Immature natural killer cell (primary cell): ENCODE data around the gene DDX5. TPM values are rescaled to one million over a fixed set of nuclear protein-coding genes. Genes with fewer than 3 reads are reported as not detected.

Experiments used
- DNase-seq, 3 donors: peaks; one replicate each; pipeline ENCODE4 v3.0.0; 2022; ENCODE audit warnings: mixed read lengths in 1 of 3
- H3K27ac Mint-ChIP-seq, 6 donors: one replicate each; pipeline ENCODE4 v1.8.0; 2020; ENCODE audit warnings: mixed read lengths in 6 of 6, mild to moderate bottlenecking in 5 of 6, inconsistent platforms in 4 of 6, moderate library complexity in 3 of 6
- H3K27me3 Mint-ChIP-seq, 3 donors: one replicate each; pipeline ENCODE4 v1.8.0; 2020 to 2021; ENCODE audit warnings: low read depth in 3 of 3, mild to moderate bottlenecking in 3 of 3, mixed read lengths in 3 of 3, moderate library complexity in 3 of 3, inconsistent platforms in 1 of 3
- H3K36me3 Mint-ChIP-seq, 3 donors: one replicate each; pipeline ENCODE4 v1.8.0; 2020; ENCODE audit warnings: mixed read lengths in 3 of 3, inconsistent platforms in 2 of 3, mild to moderate bottlenecking in 2 of 3
- H3K4me1 Mint-ChIP-seq, 2 donors: one replicate each; pipeline ENCODE4 v1.8.0; 2020; ENCODE audit warnings: inconsistent platforms in 2 of 2, mild to moderate bottlenecking in 2 of 2, mixed read lengths in 2 of 2, moderate library complexity in 1 of 2
- H3K4me3 Mint-ChIP-seq, 5 donors: one replicate each; pipeline ENCODE4 v1.8.0; 2020; ENCODE audit warnings: mild to moderate bottlenecking in 5 of 5, mixed read lengths in 5 of 5, inconsistent platforms in 3 of 5, moderate library complexity in 3 of 5
- H3K9me3 Mint-ChIP-seq, 6 donors: one replicate each; pipeline ENCODE4 v1.8.0; 2020; ENCODE audit warnings: mild to moderate bottlenecking in 6 of 6, mixed read lengths in 6 of 6, inconsistent platforms in 4 of 6, moderate library complexity in 3 of 6
- polyA plus RNA-seq, 3 donors: library from polyadenylated mRNA; unstranded; fragments of 300-500 nt; fragmentation: Illumina TruSeq; gene quantifications; one replicate each; pipeline ENCODE4 v1.2.3, GENCODE V29; 2021

The DDX5 gene
- 1,000 to 10,000 TPM in 2 of 3 donors, 100 to 1,000 TPM in 1; 902 to 1,477 (median 1,071) TPM for polyA plus RNA-seq

- Mint-ChIP-seq H3K4me1 (peaks cover 53 to 73% of the 10 kb centered on the region in 2 donors), H3K4me3 (peak within 1 kb of the TSS; percentile 99 to 100 (median 99)), H3K9me3 (peaks cover 0 to 4% (median 0%) of the 10 kb centered on the region in 6 donors), H3K27me3 (peaks cover 38 to 59% (median 50%) of the 10 kb centered on the region in 3 donors), H3K36me3 (peaks cover 35 to 58% (median 51%) of the 10 kb centered on the region in 3 donors), H3K27ac (peak within 1 kb of the TSS; percentile 99 to 100 (median 100))
- DNase-seq = peak; percentile 96 to 98 (median 97)
Measured at GRCh38 chr17:64506201-64506575, at the start of gene DDX5. Gene DDX5, minus strand, starts transcription at chr17:64506289. Its CDS starts 170 bp downstream, at chr17:64506119.

GRCh38 chr17:64555281-64555680 lies 49.2 kb upstream of the DDX5 start:
- Mint-ChIP-seq H3K36me3 (peaks cover 7 to 27% (median 8%) of the 10 kb centered on the region in 3 donors), H3K4me3 (no peak overlapping the region), H3K9me3 (no peaks in the 10 kb centered on the region), H3K4me1 (peaks cover 2 to 14% of the 10 kb centered on the region in 2 donors), H3K27ac (peak overlapping the region in 1 of 6 donors; percentile 45), H3K27me3 (peaks cover 0 to 3% (median 0%) of the 10 kb centered on the region in 3 donors)
- DNase-seq = no peak

GRCh38 chr17:64554028-64554637 lies 48.0 kb upstream of the DDX5 start:
- H3K27ac Mint-ChIP-seq = peak overlapping the region in 4 of 6 donors; percentile 19 to 66 (median 37)
- H3K9me3 Mint-ChIP-seq = no peaks in the 10 kb centered on the region
- peaks cover 2 to 14% of the 10 kb centered on the region in 2 donors for H3K4me1 Mint-ChIP-seq
- no peak for DNase-seq
- H3K27me3 Mint-ChIP-seq = peaks cover 0 to 3% (median 0%) of the 10 kb centered on the region in 3 donors
- H3K36me3 Mint-ChIP-seq = peaks cover 5 to 33% (median 8%) of the 10 kb centered on the region in 3 donors
- no peak overlapping the region for H3K4me3 Mint-ChIP-seq

- peaks cover 0 to 3% (median 0%) of the 10 kb centered on the region in 3 donors for H3K27me3 Mint-ChIP-seq
- H3K27ac Mint-ChIP-seq = peak overlapping the region in 2 of 6 donors; percentile 18 to 37
- H3K4me1 Mint-ChIP-seq = peaks cover 2 to 14% of the 10 kb centered on the region in 2 donors
- no peaks in the 10 kb centered on the region for H3K9me3 Mint-ChIP-seq
- H3K36me3 Mint-ChIP-seq = peaks cover 5 to 36% (median 11%) of the 10 kb centered on the region in 3 donors
- no peak overlapping the region for H3K4me3 Mint-ChIP-seq
- no peak for DNase-seq
Measured at GRCh38 chr17:64551461-64551860, 45.4 kb upstream of the DDX5 start.

GRCh38 chr17:64547319-64547718 lies 41.2 kb upstream of the DDX5 start:
- no peak for DNase-seq
- H3K27me3 Mint-ChIP-seq = no peaks in the 10 kb centered on the region
- H3K4me3 Mint-ChIP-seq = no peak overlapping the region
- no peaks in the 10 kb centered on the region for H3K4me1 Mint-ChIP-seq
- peak overlapping the region in 1 of 6 donors; percentile 11 for H3K27ac Mint-ChIP-seq
- H3K36me3 Mint-ChIP-seq = peaks cover 5 to 46% (median 15%) of the 10 kb centered on the region in 3 donors
- no peaks in the 10 kb centered on the region for H3K9me3 Mint-ChIP-seq

- H3K36me3 Mint-ChIP-seq = peaks cover 1 to 40% (median 15%) of the 10 kb centered on the region in 3 donors
- no peak for DNase-seq
- no peaks in the 10 kb centered on the region for H3K4me1 Mint-ChIP-seq
- H3K27ac Mint-ChIP-seq = peak overlapping the region in 1 of 6 donors; percentile 40
- H3K4me3 Mint-ChIP-seq = no peak overlapping the region
- H3K27me3 Mint-ChIP-seq = no peaks in the 10 kb centered on the region
- no peaks in the 10 kb centered on the region for H3K9me3 Mint-ChIP-seq
Measured at GRCh38 chr17:64546716-64547115, 40.6 kb upstream of the DDX5 start.

GRCh38 chr17:64544742-64545141 lies 38.7 kb upstream of the DDX5 start:
- H3K9me3 Mint-ChIP-seq = no peaks in the 10 kb centered on the region
- no peaks in the 10 kb centered on the region for H3K27me3 Mint-ChIP-seq
- no peaks in the 10 kb centered on the region for H3K4me1 Mint-ChIP-seq
- DNase-seq = no peak
- H3K27ac Mint-ChIP-seq = no peak overlapping the region
- peaks cover 0 to 29% (median 15%) of the 10 kb centered on the region in 3 donors for H3K36me3 Mint-ChIP-seq
- H3K4me3 Mint-ChIP-seq = no peak overlapping the region

- H3K27ac Mint-ChIP-seq = peak overlapping the region in 1 of 6 donors; percentile 3
- no peak overlapping the region for H3K4me3 Mint-ChIP-seq
- H3K36me3 Mint-ChIP-seq = peaks cover 5 to 30% (median 10%) of the 10 kb centered on the region in 3 donors
- no peak for DNase-seq
- no peaks in the 10 kb centered on the region for H3K4me1 Mint-ChIP-seq
- H3K9me3 Mint-ChIP-seq = no peaks in the 10 kb centered on the region
- H3K27me3 Mint-ChIP-seq = no peaks in the 10 kb centered on the region
Measured at GRCh38 chr17:64540118-64540776, 34.2 kb upstream of the DDX5 start.

GRCh38 chr17:64538508-64539130 lies 32.5 kb upstream of the DDX5 start:
- DNase-seq = no peak
- Mint-ChIP-seq H3K4me3 (no peak overlapping the region), H3K27ac (peak overlapping the region; percentile 1 to 74 (median 48)), H3K4me1 (no peaks in the 10 kb centered on the region), H3K27me3 (no peaks in the 10 kb centered on the region), H3K9me3 (no peaks in the 10 kb centered on the region), H3K36me3 (peaks cover 5 to 22% (median 9%) of the 10 kb centered on the region in 3 donors)

- H3K27me3 Mint-ChIP-seq = no peaks in the 10 kb centered on the region
- peaks cover 8 to 28% (median 17%) of the 10 kb centered on the region in 3 donors for H3K36me3 Mint-ChIP-seq
- DNase-seq = no peak
- no peaks in the 10 kb centered on the region for H3K9me3 Mint-ChIP-seq
- H3K27ac Mint-ChIP-seq = peak overlapping the region in 4 of 6 donors; percentile 2 to 35 (median 18)
- H3K4me1 Mint-ChIP-seq = no peaks in the 10 kb centered on the region
- no peak overlapping the region for H3K4me3 Mint-ChIP-seq
Measured at GRCh38 chr17:64537488-64537887, 31.4 kb upstream of the DDX5 start.

GRCh38 chr17:64536913-64537312 lies 30.8 kb upstream of the DDX5 start:
- peaks cover 8 to 33% (median 17%) of the 10 kb centered on the region in 3 donors for H3K36me3 Mint-ChIP-seq
- no peak overlapping the region for H3K4me3 Mint-ChIP-seq
- no peaks in the 10 kb centered on the region for H3K27me3 Mint-ChIP-seq
- H3K4me1 Mint-ChIP-seq = no peaks in the 10 kb centered on the region
- no peak for DNase-seq
- H3K27ac Mint-ChIP-seq = peak overlapping the region in 1 of 6 donors; percentile 35
- H3K9me3 Mint-ChIP-seq = no peaks in the 10 kb centered on the region

GRCh38 chr17:64535357-64535756 lies 29.3 kb upstream of the DDX5 start:
- no peaks in the 10 kb centered on the region for H3K27me3 Mint-ChIP-seq
- peak overlapping the region in 2 of 6 donors; percentile 33 to 50 for H3K27ac Mint-ChIP-seq
- H3K4me1 Mint-ChIP-seq = no peaks in the 10 kb centered on the region

GRCh38 chr17:64534187-64534586 lies 28.1 kb upstream of the DDX5 start:
- no peaks in the 10 kb centered on the region for H3K4me1 Mint-ChIP-seq
- H3K4me3 Mint-ChIP-seq = no peak overlapping the region
- H3K27ac Mint-ChIP-seq = peak overlapping the region in 4 of 6 donors; percentile 10 to 56 (median 35)

More at GRCh38 chr17:64535357-64535756, 29.3 kb upstream of the DDX5 start:
- Mint-ChIP-seq H3K4me3 (no peak overlapping the region), H3K36me3 (peaks cover 13 to 46% (median 25%) of the 10 kb centered on the region in 3 donors), H3K9me3 (no peaks in the 10 kb centered on the region)
- DNase-seq = no peak

GRCh38 chr17:64533784-64534183 lies 27.7 kb upstream of the DDX5 start:
- H3K9me3 Mint-ChIP-seq = no peaks in the 10 kb centered on the region
- no peaks in the 10 kb centered on the region for H3K4me1 Mint-ChIP-seq
- DNase-seq = no peak
- H3K27me3 Mint-ChIP-seq = peaks cover 0 to 1% (median 0%) of the 10 kb centered on the region in 3 donors
- peaks cover 18 to 53% (median 36%) of the 10 kb centered on the region in 3 donors for H3K36me3 Mint-ChIP-seq
- no peak overlapping the region for H3K4me3 Mint-ChIP-seq
- H3K27ac Mint-ChIP-seq = peak overlapping the region in 5 of 6 donors; percentile 10 to 56 (median 46)

More at GRCh38 chr17:64534187-64534586, 28.1 kb upstream of the DDX5 start:
- Mint-ChIP-seq H3K9me3 (no peaks in the 10 kb centered on the region), H3K36me3 (peaks cover 18 to 54% (median 32%) of the 10 kb centered on the region in 3 donors), H3K27me3 (peaks cover 0 to 1% (median 0%) of the 10 kb centered on the region in 3 donors)
- no peak for DNase-seq
